HG03064 (cell line): ENCODE results near the gene PASK.

Experiments
- ATAC-seq: cut with Tn5 transposase; IDR thresholded peaks from one replicate; pipeline ENCODE4 v1.9.1; 2021; ENCODE audit warnings: low read depth; ENCODE audit not compliant: unreplicated experiment

PASK gene

GRCh38 chr2:241182126-241182525, 32.9 kb upstream of the PASK start:
- no peak for ATAC-seq

GRCh38 chr2:241180495-241180894, 31.2 kb upstream of the PASK start:
- ATAC-seq = no peak

- no peak for ATAC-seq
Measured at GRCh38 chr2:241179899-241180298, 30.6 kb upstream of the PASK start.

GRCh38 chr2:241178961-241179360, 29.7 kb upstream of the PASK start:
- no peak for ATAC-seq

GRCh38 chr2:241177526-241178334, 28.5 kb upstream of the PASK start:
- ATAC-seq = no peak

GRCh38 chr2:241173557-241173956, 24.3 kb upstream of the PASK start:
- ATAC-seq = no peak

- no peak for ATAC-seq
Measured at GRCh38 chr2:241168366-241168765, 19.1 kb upstream of the PASK start.

- ATAC-seq = no peak
Measured at GRCh38 chr2:241163601-241164118, 14.4 kb upstream of the PASK start.

- no peak for ATAC-seq
Measured at GRCh38 chr2:241161646-241162281, 12.5 kb upstream of the PASK start.

GRCh38 chr2:241160318-241160717, 11.0 kb upstream of the PASK start:
- no peak for ATAC-seq

GRCh38 chr2:241159116-241159515, 9.8 kb upstream of the PASK start:
- ATAC-seq = no peak

GRCh38 chr2:241158546-241158900, 9.3 kb upstream of the PASK start:
- ATAC-seq = no peak

GRCh38 chr2:241157841-241158545, 8.7 kb upstream of the PASK start:
- ATAC-seq = no peak

- no peak for ATAC-seq
Measured at GRCh38 chr2:241156971-241157441, 7.7 kb upstream of the PASK start.

GRCh38 chr2:241155936-241156335, 6.7 kb upstream of the PASK start:
- ATAC-seq = no peak

- ATAC-seq = no peak
Measured at GRCh38 chr2:241154915-241155314, 5.6 kb upstream of the PASK start.

- no peak for ATAC-seq
Measured at GRCh38 chr2:241153616-241154015, 4.3 kb upstream of the PASK start.

GRCh38 chr2:241151934-241152660, 2.8 kb upstream of the PASK start:
- ATAC-seq = no peak

GRCh38 chr2:241150660-241151530, 1.6 kb upstream of the PASK start:
- ATAC-seq = no peak
